CD14-positive monocyte (primary cell): ENCODE data around the gene DDX51. TPM values are rescaled to one million over a fixed set of nuclear protein-coding genes. Genes with fewer than 3 reads are reported as not detected.

Source experiments
- DNase-seq, 3 donors: peaks; one replicate each; pipeline ENCODE4 v3.0.0-alpha.2; 2011 to 2022
- H2AFZ ChIP-seq: 2 replicates; pipeline ENCODE4 v1.6.0; 2012; ENCODE audit warnings: mild to moderate bottlenecking, low read depth, low read length, inconsistent platforms; ENCODE audit not compliant: insufficient read depth, poor library complexity, severe bottlenecking
- H3K27ac ChIP-seq, 2 donors: 1 replicate in 1 of 2; 2 replicates in 1 of 2; pipeline ENCODE4 v1.5.1; 2012 to 2013; ENCODE audit warnings: low read length in 2 of 2, control low read depth in 1 of 2, inconsistent platforms in 1 of 2, low read depth in 1 of 2, mild to moderate bottlenecking in 1 of 2
- H3K27me3 ChIP-seq, 2 donors: one replicate each; pipeline versions ENCODE4 v1.6.0 to v1.6.1; 2011 to 2013; ENCODE audit warnings: low read length in 2 of 2; ENCODE audit not compliant: control insufficient read depth in 2 of 2, insufficient read depth in 2 of 2
- H3K36me3 ChIP-seq, 2 donors: replicated peaks in 1 of 2; 1 replicate in 1 of 2; 2 replicates in 1 of 2; pipeline versions ENCODE4 v1.5.1 to v1.6.1; 2012 to 2013; ENCODE audit warnings: low read length in 2 of 2, control low read depth in 1 of 2, inconsistent platforms in 1 of 2, mild to moderate bottlenecking in 1 of 2; ENCODE audit not compliant: insufficient read depth in 2 of 2, control insufficient read depth in 1 of 2
- H3K4me1 ChIP-seq, 2 donors: 1 replicate in 1 of 2; 2 replicates in 1 of 2; pipeline versions ENCODE4 v1.5.1 to v1.6.1; 2012 to 2013; ENCODE audit warnings: low read length in 2 of 2, control low read depth in 1 of 2, inconsistent platforms in 1 of 2, mild to moderate bottlenecking in 1 of 2, moderate library complexity in 1 of 2; ENCODE audit not compliant: insufficient read depth in 2 of 2, control insufficient read depth in 1 of 2
- H3K4me2 ChIP-seq: replicated peaks from 2 replicates; pipeline ENCODE3; 2012; ENCODE audit warnings: low read length, moderate library complexity, mild to moderate bottlenecking; ENCODE audit not compliant: poor library complexity, severe bottlenecking; ENCODE audit errors: extremely low read depth
- H3K4me3 ChIP-seq, 3 experiments: fragments of 200-600 bp in 1 of 3; sonication (generic) in 1 of 3; replicated peaks in 1 of 3; 1 replicate in 2 of 3; 2 replicates in 1 of 3; pipeline ENCODE4 v1.5.1; 2011 to 2013; ENCODE audit warnings: low read length in 3 of 3, mild to moderate bottlenecking in 3 of 3, control low read depth in 2 of 3, low read depth in 2 of 3, inconsistent platforms in 1 of 3, moderate library complexity in 1 of 3
- H3K79me2 ChIP-seq: 2 replicates; pipeline ENCODE4 v1.6.0; 2012; ENCODE audit warnings: mild to moderate bottlenecking, control low read depth, inconsistent platforms, low read length, moderate library complexity; ENCODE audit not compliant: insufficient read depth
- H3K9ac ChIP-seq: 2 replicates; pipeline ENCODE4 v1.6.0; 2017; ENCODE audit warnings: low read length, mild to moderate bottlenecking; ENCODE audit not compliant: insufficient read depth, poor library complexity, severe bottlenecking
- H3K9me3 ChIP-seq, 2 donors: replicated peaks in 1 of 2; 1 replicate in 1 of 2; 2 replicates in 1 of 2; pipeline versions ENCODE4 v1.5.1 to v1.6.1; 2012 to 2013; ENCODE audit warnings: low read length in 2 of 2, control low read depth in 1 of 2; ENCODE audit not compliant: control insufficient read depth in 1 of 2, insufficient read depth in 1 of 2
- H4K20me1 ChIP-seq: 2 replicates; pipeline ENCODE4 v1.6.0; 2012; ENCODE audit warnings: mild to moderate bottlenecking, low read length, control low read depth, moderate library complexity; ENCODE audit not compliant: insufficient read depth
- H3K27ac Mint-ChIP-seq, 7 donors: one replicate each; pipeline ENCODE4 v1.8.0; 2020; ENCODE audit warnings: mild to moderate bottlenecking in 7 of 7, mixed read lengths in 7 of 7, moderate library complexity in 6 of 7, inconsistent platforms in 2 of 7
- H3K27me3 Mint-ChIP-seq, 3 donors: one replicate each; pipeline ENCODE4 v1.8.0; 2021 to 2022; ENCODE audit warnings: low read depth in 3 of 3, mild to moderate bottlenecking in 3 of 3, mixed read lengths in 3 of 3, moderate library complexity in 3 of 3, inconsistent platforms in 1 of 3
- H3K36me3 Mint-ChIP-seq, 2 donors: one replicate each; pipeline ENCODE4 v1.8.0; 2020; ENCODE audit warnings: mixed read lengths in 2 of 2, inconsistent platforms in 1 of 2, mild to moderate bottlenecking in 1 of 2
- H3K4me1 Mint-ChIP-seq: one replicate; pipeline ENCODE4 v1.8.0; 2020; ENCODE audit warnings: mild to moderate bottlenecking, mixed read lengths
- H3K4me3 Mint-ChIP-seq, 2 donors: one replicate each; pipeline ENCODE4 v1.8.0; 2020; ENCODE audit warnings: mild to moderate bottlenecking in 2 of 2, mixed read lengths in 2 of 2, moderate library complexity in 1 of 2
- H3K9me3 Mint-ChIP-seq, 7 donors: one replicate each; pipeline ENCODE4 v1.8.0; 2020 to 2022; ENCODE audit warnings: mixed read lengths in 7 of 7, mild to moderate bottlenecking in 6 of 7, moderate library complexity in 6 of 7, inconsistent platforms in 2 of 7
- CTCF ChIP-seq: fragments of 200-600 bp; IDR thresholded peaks from one replicate; pipeline ENCODE4 v1.8.0; 2022; ENCODE audit warnings: antibody characterized with exemption, mild to moderate bottlenecking
- WGBS: methylation state at CpG from one replicate; pipeline ENCODE4 v1.1.5; 2013; ENCODE audit warnings: missing lambda C conversion rate; ENCODE audit not compliant: insufficient coverage; 5-methylcytosine and 5-hydroxymethylcytosine counted together
- intact Hi-C, 2 donors: fragments of 100-400 bp; cut with micrococcal nuclease; formaldehyde crosslinking; loops; one replicate each; pipeline versions ENCODE4 v1.15.0 to v1.15.1; 2023
- polyA plus RNA-seq, 3 donors: library from polyadenylated mRNA; depleted of rRNA in 1 of 3; unstranded in 2 of 3; stranded (reverse) in 1 of 3; fragments of 300-500 nt in 2 of 3; fragments of >200 nt in 1 of 3; fragmentation: Illumina TruSeq in 2 of 3; gene quantifications; 1 replicate in 2 of 3; 2 replicates in 1 of 3; pipeline ENCODE4 v1.2.3, GENCODE V29; 2012 to 2021

The DDX51 gene
- polyA plus RNA-seq, 3 donors, result 1.7 to 24.9 (median 2.7) TPM

- H3K36me3 ChIP-seq, result no peaks in the 10 kb centered on the region
- no peaks in the 10 kb centered on the region for H3K9me3 ChIP-seq
- WGBS, result 92% methylated on average over 28 of the region's 33 CpGs
- Mint-ChIP-seq H3K4me1 (peaks cover 2% of the 10 kb centered on the region), H3K9me3 (peaks cover 0 to 12% (median 2%) of the 10 kb centered on the region in 7 donors), H3K4me3 (peak overlapping the region in 1 of 2 donors; percentile 11), H3K27ac (no peak overlapping the region), H3K36me3 (no peaks in the 10 kb centered on the region), H3K27me3 (peaks cover 14 to 44% (median 20%) of the 10 kb centered on the region in 3 donors)
- no peaks in the 10 kb centered on the region for H3K79me2 ChIP-seq
- no peak overlapping the region for H2AFZ ChIP-seq
- TF ChIP-seq CTCF, result no peak
- no peak overlapping the region for H3K9ac ChIP-seq
- DNase-seq, result no peak
- no peak overlapping the region for H3K4me3 ChIP-seq
- H3K4me1 ChIP-seq, result no peaks in the 10 kb centered on the region
- H3K4me2 ChIP-seq, result no peak overlapping the region
- H4K20me1 ChIP-seq, result no peaks in the 10 kb centered on the region
- peaks cover 0 to 9% of the 10 kb centered on the region in 2 donors for H3K27me3 ChIP-seq
- intact Hi-C loops, result no loop called here
- H3K27ac ChIP-seq, result no peak overlapping the region
Measured at GRCh38 chr12:132170637-132171292, 26.6 kb upstream of the DDX51 start.

GRCh38 chr12:132170094-132170636 is 26.0 kb upstream of the DDX51 start:
- H3K27me3 Mint-ChIP-seq, result peaks cover 14 to 44% (median 20%) of the 10 kb centered on the region in 3 donors

More at GRCh38 chr12:132170094-132170636, 26.0 kb upstream of the DDX51 start:
- DNase-seq, result no peak
- Histone ChIP-seq H3K36me3 (no peaks in the 10 kb centered on the region), H3K4me2 (no peak overlapping the region), H3K9me3 (no peaks in the 10 kb centered on the region), H3K27me3 (peaks cover 0 to 9% of the 10 kb centered on the region in 2 donors), H3K4me1 (no peaks in the 10 kb centered on the region), H4K20me1 (no peaks in the 10 kb centered on the region), H3K79me2 (no peaks in the 10 kb centered on the region), H3K9ac (no peak overlapping the region), H3K4me3 (no peak overlapping the region), H3K27ac (no peak overlapping the region), H2AFZ (no peak overlapping the region)
- no peaks in the 10 kb centered on the region for H3K36me3 Mint-ChIP-seq
- peaks cover 2% of the 10 kb centered on the region for H3K4me1 Mint-ChIP-seq
- peaks cover 0 to 12% (median 2%) of the 10 kb centered on the region in 7 donors for H3K9me3 Mint-ChIP-seq
- TF ChIP-seq CTCF, result no peak
- whole genome bisulfite sequencing, result 25% methylated on average over 11 of the region's 16 CpGs
- H3K4me3 Mint-ChIP-seq, result no peak overlapping the region
- no peak overlapping the region for H3K27ac Mint-ChIP-seq
- intact Hi-C loops, result no loop called here
